Amniotic stem cell (primary cell): Measurements from ENCODE around the gene ALMS1.
"Not testable (repeated sequence)": the region's sequence is repeated elsewhere in the genome, so short reads cannot be mapped to it uniquely, and the experiment has no call there.

Experiments used
- DNase-seq: peaks from one replicate; lab custom pipeline; 2025; lab: John Stamatoyannopoulos, UW

ALMS1 gene

GRCh38 chr2:73402386-73403103, 16.9 kb downstream of the ALMS1 start:
- no peak for DNase-seq

GRCh38 chr2:73403237-73403636, 17.6 kb downstream of the ALMS1 start:
- no peak for DNase-seq

GRCh38 chr2:73404409-73404808, 18.8 kb downstream of the ALMS1 start:
- no peak for DNase-seq

GRCh38 chr2:73406996-73407395, 21.4 kb downstream of the ALMS1 start:
- DNase-seq = no peak

- no peak for DNase-seq
Measured at GRCh38 chr2:73408198-73408597, 22.6 kb downstream of the ALMS1 start.

GRCh38 chr2:73414696-73415095, 29.1 kb downstream of the ALMS1 start:
- DNase-seq = no peak

- DNase-seq = no peak
Measured at GRCh38 chr2:73415906-73416305, 30.3 kb downstream of the ALMS1 start.

- DNase-seq = no peak
Measured at GRCh38 chr2:73418343-73418742, 32.7 kb downstream of the ALMS1 start.

GRCh38 chr2:73423913-73424312, 38.3 kb downstream of the ALMS1 start:
- DNase-seq = no peak

- DNase-seq = no peak
Measured at GRCh38 chr2:73426176-73426575, 40.5 kb downstream of the ALMS1 start.

- no peak for DNase-seq
Measured at GRCh38 chr2:73436019-73436418, 50.4 kb downstream of the ALMS1 start.

GRCh38 chr2:73444202-73444601, 58.6 kb downstream of the ALMS1 start:
- DNase-seq = no peak

- DNase-seq = no peak
Measured at GRCh38 chr2:73448856-73449255, 63.2 kb downstream of the ALMS1 start.

- no peak for DNase-seq
Measured at GRCh38 chr2:73449404-73449803, 63.8 kb downstream of the ALMS1 start.

GRCh38 chr2:73451263-73451972, 65.8 kb downstream of the ALMS1 start:
- no peak for DNase-seq

- DNase-seq = no peak
Measured at GRCh38 chr2:73457982-73458381, 72.3 kb downstream of the ALMS1 start.

- not testable (repeated sequence) for DNase-seq
Measured at GRCh38 chr2:73462388-73462787, 76.8 kb downstream of the ALMS1 start.

- no peak for DNase-seq
Measured at GRCh38 chr2:73468376-73468775, 82.7 kb downstream of the ALMS1 start.

- DNase-seq = not testable (repeated sequence)
Measured at GRCh38 chr2:73483874-73484273, 98.2 kb downstream of the ALMS1 start.

- DNase-seq = no peak
Measured at GRCh38 chr2:73487112-73487657, 101.5 kb downstream of the ALMS1 start.

- no peak for DNase-seq
Measured at GRCh38 chr2:73488079-73488478, 102.4 kb downstream of the ALMS1 start.

- DNase-seq = no peak
Measured at GRCh38 chr2:73489053-73489452, 103.4 kb downstream of the ALMS1 start.

- DNase-seq = no peak
Measured at GRCh38 chr2:73494031-73494430, 108.4 kb downstream of the ALMS1 start.
